Neural crest cell (in vitro differentiated cells): ENCODE data around the gene PEF1. TPM values are rescaled to one million over a fixed set of nuclear protein-coding genes. Genes with fewer than 3 reads are reported as not detected.

Experiments
- DNase-seq: peaks from one replicate; pipeline ENCODE4 v3.0.0; 2021; ENCODE audit warnings: low read depth, mixed read lengths, low spot score
- H3K27ac Mint-ChIP-seq: one replicate; pipeline ENCODE4 v1.8.0; 2021; ENCODE audit warnings: mild to moderate bottlenecking, mixed read lengths; ENCODE audit not compliant: unreplicated experiment
- H3K27me3 Mint-ChIP-seq: 2 replicates; pipeline ENCODE4 v1.8.0; 2021; ENCODE audit warnings: low read depth, mild to moderate bottlenecking, mixed read lengths
- H3K36me3 Mint-ChIP-seq: 2 replicates; pipeline ENCODE4 v1.8.0; 2021; ENCODE audit warnings: low read depth, mild to moderate bottlenecking, mixed read lengths
- H3K4me1 Mint-ChIP-seq: 2 replicates; pipeline ENCODE4 v1.8.0; 2021; ENCODE audit warnings: mixed read lengths
- H3K4me3 Mint-ChIP-seq: one replicate; pipeline ENCODE4 v1.8.0; 2021; ENCODE audit warnings: mild to moderate bottlenecking, mixed read lengths
- H3K9me3 Mint-ChIP-seq: 2 replicates; pipeline ENCODE4 v1.8.0; 2021; ENCODE audit warnings: mixed read lengths
- CTCF ChIP-seq: fragments of 200-600 bp; sonication (generic); conservative IDR thresholded peaks from 2 replicates; pipeline ENCODE4 v1.5.0; 2021; ENCODE audit warnings: antibody characterized with exemption, mild to moderate bottlenecking
- total RNA-seq: library from RNA; stranded (reverse); gene quantifications from 2 replicates; pipeline ENCODE4 v1.2.1, GENCODE V29; 2021

Gene PEF1
- total RNA-seq, 1 donor from 2014 or later: 52.4 TPM

- H3K4me3 Mint-ChIP-seq: no peak overlapping the region
- H3K4me1 Mint-ChIP-seq: peaks cover 15% of the 10 kb centered on the region
- no peak for DNase-seq
- H3K27ac Mint-ChIP-seq: no peak overlapping the region
- no peaks in the 10 kb centered on the region for H3K9me3 Mint-ChIP-seq
- H3K27me3 Mint-ChIP-seq: peaks cover 27% of the 10 kb centered on the region
- no peaks in the 10 kb centered on the region for H3K36me3 Mint-ChIP-seq
- no peak for TF ChIP-seq CTCF
Measured at GRCh38 chr1:31595836-31596736, 48.6 kb downstream of the PEF1 start.

DNA sequence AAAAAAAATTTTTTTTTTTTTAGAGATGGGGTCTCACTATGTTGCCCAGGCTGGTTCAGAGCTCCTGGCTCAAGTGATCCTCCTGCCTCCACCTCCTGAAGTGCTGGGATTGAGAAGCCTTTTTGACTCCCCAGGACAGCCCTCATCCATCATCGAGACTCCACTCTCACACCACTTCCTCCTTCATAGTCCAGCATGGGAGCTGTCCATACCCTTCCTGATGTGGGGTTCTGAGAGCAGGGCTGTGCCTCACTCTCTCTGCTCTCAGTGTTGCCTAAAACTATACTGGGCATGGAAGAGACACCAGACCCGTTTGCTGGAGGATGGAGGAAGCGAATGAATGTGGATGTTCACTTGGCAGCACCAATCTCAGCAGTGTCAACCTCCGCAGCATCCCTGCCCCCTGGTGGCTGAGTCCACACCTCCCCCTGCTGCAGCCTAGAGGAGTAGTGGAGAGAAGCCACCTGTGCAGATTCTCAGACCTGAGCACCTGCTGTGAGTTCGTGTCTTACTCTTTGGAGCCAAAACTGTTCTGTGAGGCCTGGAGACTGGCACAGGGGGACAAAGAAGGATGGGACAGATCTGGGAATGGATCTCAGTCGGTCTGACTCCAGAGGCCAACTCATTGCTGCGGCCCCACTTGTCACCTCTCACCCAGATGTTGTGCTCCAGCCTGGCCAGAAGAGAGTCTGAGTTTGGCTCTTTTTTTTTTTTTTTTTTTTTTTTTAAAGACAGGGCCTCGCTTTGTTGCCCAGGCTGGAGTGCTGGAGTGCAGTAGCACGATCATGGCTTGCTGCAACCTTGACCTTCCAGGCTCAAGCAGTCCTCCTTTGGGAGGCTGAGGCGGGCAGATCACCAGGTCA lies 50.7 kb downstream of the PEF1 start:
- H3K4me3 Mint-ChIP-seq: no peak overlapping the region
- H3K4me1 Mint-ChIP-seq: peaks cover 15% of the 10 kb centered on the region
- peak; percentile 59 for DNase-seq
- H3K36me3 Mint-ChIP-seq: no peaks in the 10 kb centered on the region
- H3K27me3 Mint-ChIP-seq: peaks cover 48% of the 10 kb centered on the region
- H3K27ac Mint-ChIP-seq: no peak overlapping the region
- TF ChIP-seq CTCF: peak; percentile 76
- H3K9me3 Mint-ChIP-seq: no peaks in the 10 kb centered on the region

- no peak overlapping the region for H3K4me3 Mint-ChIP-seq
- no peak for DNase-seq
- no peaks in the 10 kb centered on the region for H3K9me3 Mint-ChIP-seq
- H3K27me3 Mint-ChIP-seq: peaks cover 52% of the 10 kb centered on the region
- H3K4me1 Mint-ChIP-seq: peaks cover 15% of the 10 kb centered on the region
- H3K27ac Mint-ChIP-seq: no peak overlapping the region
- H3K36me3 Mint-ChIP-seq: no peaks in the 10 kb centered on the region
- no peak for TF ChIP-seq CTCF
Measured at GRCh38 chr1:31593136-31593665, 51.5 kb downstream of the PEF1 start.

- peaks cover 59% of the 10 kb centered on the region for H3K27me3 Mint-ChIP-seq
- DNase-seq: no peak
- no peak for TF ChIP-seq CTCF
- no peak overlapping the region for H3K4me3 Mint-ChIP-seq
- H3K4me1 Mint-ChIP-seq: peaks cover 15% of the 10 kb centered on the region
- no peaks in the 10 kb centered on the region for H3K36me3 Mint-ChIP-seq
- no peaks in the 10 kb centered on the region for H3K9me3 Mint-ChIP-seq
- no peak overlapping the region for H3K27ac Mint-ChIP-seq
Measured at GRCh38 chr1:31592132-31592531, 52.5 kb downstream of the PEF1 start.

- no peaks in the 10 kb centered on the region for H3K9me3 Mint-ChIP-seq
Measured at GRCh38 chr1:31591425-31592093, 53.1 kb downstream of the PEF1 start.

More at GRCh38 chr1:31591425-31592093, 53.1 kb downstream of the PEF1 start:
- Mint-ChIP-seq H3K27me3 (peaks cover 59% of the 10 kb centered on the region), H3K36me3 (no peaks in the 10 kb centered on the region), H3K4me1 (peaks cover 11% of the 10 kb centered on the region), H3K27ac (no peak overlapping the region), H3K4me3 (no peak overlapping the region)
- DNase-seq: no peak
- no peak for TF ChIP-seq CTCF
